Measurements from ENCODE around the gene MELTF. TPM values are rescaled to one million over a fixed set of nuclear protein-coding genes. Genes with fewer than 3 reads are reported as not detected.

The MELTF gene
- total and polyA plus RNA-seq, 8 donors = 0.45 to 4.4 (median 1.5) TPM

Other genes with a start within 250 kb of the MELTF start
- 100 to 1,000 TPM in 1 of 5 donors, 10 to 100 TPM in 4; 37.4 to 115 (median 46.9) TPM for gene SENP5, start 161.9 kb downstream of the MELTF start, total RNA-seq
- 1 to 10 TPM; 5.2 to 5.6 (median 5.5) TPM for gene SENP5, start 161.9 kb downstream of the MELTF start, polyA plus RNA-seq
- gene NCBP2, start 87.3 kb downstream of the MELTF start, total RNA-seq = 10 to 100 TPM; 15.4 to 45.4 (median 32.1) TPM
- 10 to 100 TPM; 37.4 to 52.5 (median 49.2) TPM for gene NCBP2, start 87.3 kb downstream of the MELTF start, polyA plus RNA-seq
- 100 to 1,000 TPM in 1 of 5 donors, 10 to 100 TPM in 1, 1 to 10 TPM in 3; 1.2 to 125 (median 9.2) TPM for gene PIGZ, start 61.0 kb downstream of the MELTF start, total RNA-seq
- 1 to 10 TPM; 3.0 to 5.6 (median 4.1) TPM for gene PIGZ, start 61.0 kb downstream of the MELTF start, polyA plus RNA-seq